ENCODE data around the gene FAM83D. TPM values are rescaled to one million over a fixed set of nuclear protein-coding genes. Genes with fewer than 3 reads are reported as not detected.

The FAM83D gene
- total RNA-seq, 3 donors from 2014 or later: 0.33 to 0.64 (median 0.59) TPM

DNA sequence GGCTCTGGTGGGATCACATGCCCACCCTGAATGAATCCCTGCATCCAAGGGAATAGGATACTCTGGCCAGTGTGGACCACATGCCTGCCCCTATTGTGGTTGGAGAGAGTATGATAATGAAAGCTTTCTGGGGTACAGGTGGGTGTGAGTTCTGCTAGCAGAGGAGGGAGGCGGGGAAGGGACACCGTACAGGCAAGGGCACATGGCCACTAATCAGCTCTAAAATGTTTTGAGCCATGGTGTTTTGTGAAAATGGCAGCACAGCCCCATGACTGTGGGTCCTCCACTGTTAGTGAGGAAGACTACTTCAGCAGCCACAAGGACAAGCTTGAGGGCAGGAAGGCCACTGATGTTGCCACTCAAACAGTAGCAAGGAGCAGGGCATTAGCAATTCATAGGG is 24.0 kb downstream of the FAM83D start:
- no peaks in the 10 kb centered on the region for H3K27me3 ChIP-seq
- TF ChIP-seq POLR2AphosphoS5 (IDR thresholded peaks at IDR 0.05): no peak
- TF ChIP-seq, protein P1, sequence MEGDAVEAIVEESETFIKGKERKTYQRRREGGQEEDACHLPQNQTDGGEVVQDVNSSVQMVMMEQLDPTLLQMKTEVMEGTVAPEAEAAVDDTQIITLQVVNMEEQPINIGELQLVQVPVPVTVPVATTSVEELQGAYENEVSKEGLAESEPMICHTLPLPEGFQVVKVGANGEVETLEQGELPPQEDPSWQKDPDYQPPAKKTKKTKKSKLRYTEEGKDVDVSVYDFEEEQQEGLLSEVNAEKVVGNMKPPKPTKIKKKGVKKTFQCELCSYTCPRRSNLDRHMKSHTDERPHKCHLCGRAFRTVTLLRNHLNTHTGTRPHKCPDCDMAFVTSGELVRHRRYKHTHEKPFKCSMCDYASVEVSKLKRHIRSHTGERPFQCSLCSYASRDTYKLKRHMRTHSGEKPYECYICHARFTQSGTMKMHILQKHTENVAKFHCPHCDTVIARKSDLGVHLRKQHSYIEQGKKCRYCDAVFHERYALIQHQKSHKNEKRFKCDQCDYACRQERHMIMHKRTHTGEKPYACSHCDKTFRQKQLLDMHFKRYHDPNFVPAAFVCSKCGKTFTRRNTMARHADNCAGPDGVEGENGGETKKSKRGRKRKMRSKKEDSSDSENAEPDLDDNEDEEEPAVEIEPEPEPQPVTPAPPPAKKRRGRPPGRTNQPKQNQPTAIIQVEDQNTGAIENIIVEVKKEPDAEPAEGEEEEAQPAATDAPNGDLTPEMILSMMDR (IDR thresholded peaks at IDR 0.05): no peak
- TF ChIP-seq POLR2A (IDR thresholded peaks at IDR 0.05): no peak
- no peak for DNase-seq (ENCODE audit: low spot score in 2 of 2)
- H3K4me1 ChIP-seq: no peaks in the 10 kb centered on the region
- H3K4me3 ChIP-seq: no peak overlapping the region
- intact Hi-C loops (cut with DNase I; ENCODE audit: low total_unique reads): no loop called here
- no peak overlapping the region for H3K27ac ChIP-seq
- H3K9me3 ChIP-seq: no peaks in the 10 kb centered on the region
- no peaks in the 10 kb centered on the region for H3K36me3 ChIP-seq

DNA sequence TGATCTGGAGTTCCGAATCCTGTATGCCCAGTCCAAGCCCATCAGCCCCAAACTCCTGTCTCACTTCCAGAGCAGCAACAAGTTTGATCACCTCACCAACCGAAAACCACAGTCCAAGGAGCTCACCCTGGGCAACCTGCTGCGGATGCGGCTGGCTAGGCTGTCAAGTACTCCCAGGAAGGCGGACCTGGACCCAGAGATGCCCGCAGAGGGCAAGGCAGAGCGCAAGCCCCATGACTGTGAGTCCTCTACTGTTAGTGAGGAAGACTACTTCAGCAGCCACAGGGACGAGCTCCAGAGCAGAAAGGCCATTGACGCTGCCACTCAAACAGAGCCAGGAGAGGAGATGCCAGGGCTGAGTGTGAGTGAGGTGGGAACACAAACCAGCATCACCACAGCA is 25.4 kb downstream of the FAM83D start:
- no peak for DNase-seq (ENCODE audit: low spot score in 2 of 2)
- H3K4me1 ChIP-seq: no peaks in the 10 kb centered on the region
- no peak overlapping the region for H3K27ac ChIP-seq
- H3K27me3 ChIP-seq: no peaks in the 10 kb centered on the region
- no peaks in the 10 kb centered on the region for H3K9me3 ChIP-seq
- H3K4me3 ChIP-seq: no peak overlapping the region
- intact Hi-C loops (cut with DNase I; ENCODE audit: low total_unique reads): loop anchor here (2.0 kb wide), 1 partner anchor 37 kb away; no protein-coding TSS in a partner anchor
- no peaks in the 10 kb centered on the region for H3K36me3 ChIP-seq
- TF ChIP-seq, protein P1 (IDR thresholded peaks at IDR 0.05): no peak
- TF ChIP-seq POLR2AphosphoS5 (IDR thresholded peaks at IDR 0.05): no peak
- TF ChIP-seq POLR2A (IDR thresholded peaks at IDR 0.05): no peak

DNA sequence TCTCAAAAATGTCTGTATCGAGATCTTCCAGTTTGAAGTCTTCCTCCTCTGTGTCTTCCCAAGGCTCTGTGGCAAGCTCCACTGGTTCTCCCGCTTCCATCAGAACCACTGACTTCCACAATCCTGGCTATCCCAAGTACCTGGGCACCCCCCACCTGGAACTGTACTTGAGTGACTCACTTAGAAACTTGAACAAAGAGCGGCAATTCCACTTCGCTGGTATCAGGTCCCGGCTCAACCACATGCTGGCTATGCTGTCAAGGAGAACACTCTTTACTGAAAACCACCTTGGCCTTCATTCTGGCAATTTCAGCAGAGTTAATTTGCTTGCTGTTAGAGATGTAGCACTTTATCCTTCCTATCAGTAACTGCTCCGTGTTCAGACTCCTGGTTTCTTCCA is 25.9 kb downstream of the FAM83D start:
- DNase-seq (ENCODE audit: low spot score in 2 of 2): no peak
- intact Hi-C loops (cut with DNase I; ENCODE audit: low total_unique reads): loop anchor here (2.0 kb wide), 1 partner anchor 37 kb away; no protein-coding TSS in a partner anchor
- H3K4me3 ChIP-seq: no peak overlapping the region
- TF ChIP-seq, protein P1 (IDR thresholded peaks at IDR 0.05): no peak
- TF ChIP-seq POLR2AphosphoS5 (IDR thresholded peaks at IDR 0.05): no peak
- TF ChIP-seq POLR2A (IDR thresholded peaks at IDR 0.05): no peak
- no peaks in the 10 kb centered on the region for H3K4me1 ChIP-seq
- H3K9me3 ChIP-seq: no peaks in the 10 kb centered on the region
- H3K27me3 ChIP-seq: no peaks in the 10 kb centered on the region
- H3K36me3 ChIP-seq: no peaks in the 10 kb centered on the region
- no peak overlapping the region for H3K27ac ChIP-seq

DNA sequence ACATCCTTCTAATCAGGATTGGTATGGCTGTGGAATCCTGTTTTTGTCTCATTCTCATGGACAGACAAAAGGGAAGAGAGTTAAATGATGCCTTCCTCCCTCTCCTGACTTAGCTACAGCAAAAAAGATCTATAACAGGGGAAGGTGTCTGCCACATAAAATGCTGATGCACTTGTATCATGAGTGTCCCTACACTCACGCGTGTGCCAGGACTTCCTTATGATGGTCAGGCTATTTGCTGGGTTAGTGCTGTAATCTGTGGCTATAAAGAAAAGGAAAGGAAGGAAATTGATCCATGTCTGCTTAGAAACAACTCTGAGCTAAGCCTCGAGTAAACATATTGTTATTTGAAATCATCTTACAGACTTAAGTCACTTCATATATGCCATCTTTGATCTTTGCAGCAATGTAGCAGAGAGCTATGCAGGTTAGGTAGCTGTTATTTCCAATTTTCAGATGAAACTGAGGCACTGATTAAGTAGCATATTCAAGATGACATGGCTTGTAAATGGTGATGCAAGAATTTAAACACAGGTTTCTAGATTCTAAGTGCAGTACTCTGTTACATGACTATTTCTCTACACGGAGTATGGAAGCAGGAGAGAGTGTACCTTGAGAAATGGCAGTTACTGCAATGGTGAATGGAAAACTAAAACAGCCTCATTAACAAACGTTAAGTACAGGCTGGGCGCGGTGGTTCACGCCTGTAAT is 27.6 kb downstream of the FAM83D start:
- no peak overlapping the region for H3K27ac ChIP-seq

More for the DNA sequence above, 27.6 kb downstream of the FAM83D start:
- no peak overlapping the region for H3K4me3 ChIP-seq
- DNase-seq (ENCODE audit: low spot score in 2 of 2): no peak
- no peaks in the 10 kb centered on the region for H3K4me1 ChIP-seq
- H3K36me3 ChIP-seq: no peaks in the 10 kb centered on the region
- intact Hi-C loops (cut with DNase I; ENCODE audit: low total_unique reads): loop anchor here (2.0 kb wide), 1 partner anchor 39 kb away; no protein-coding TSS in a partner anchor
- TF ChIP-seq, protein P1 (IDR thresholded peaks at IDR 0.05): no peak
- no peak for TF ChIP-seq POLR2A (IDR thresholded peaks at IDR 0.05)
- TF ChIP-seq POLR2AphosphoS5 (IDR thresholded peaks at IDR 0.05): no peak
- no peaks in the 10 kb centered on the region for H3K27me3 ChIP-seq
- no peaks in the 10 kb centered on the region for H3K9me3 ChIP-seq

All from breast epithelium (tissue), 4 donors.